Measurements from ENCODE around the gene GPBAR1.

GPBAR1 gene

GRCh38 chr2:218253232-218253625, 7.6 kb upstream of the GPBAR1 start:
- no peak overlapping the region for H3K4me3 ChIP-seq (ENCODE audit: low read depth, low read length)
- no peak for DNase-seq (ENCODE audit: low read depth)
- TF ChIP-seq, protein P1, sequence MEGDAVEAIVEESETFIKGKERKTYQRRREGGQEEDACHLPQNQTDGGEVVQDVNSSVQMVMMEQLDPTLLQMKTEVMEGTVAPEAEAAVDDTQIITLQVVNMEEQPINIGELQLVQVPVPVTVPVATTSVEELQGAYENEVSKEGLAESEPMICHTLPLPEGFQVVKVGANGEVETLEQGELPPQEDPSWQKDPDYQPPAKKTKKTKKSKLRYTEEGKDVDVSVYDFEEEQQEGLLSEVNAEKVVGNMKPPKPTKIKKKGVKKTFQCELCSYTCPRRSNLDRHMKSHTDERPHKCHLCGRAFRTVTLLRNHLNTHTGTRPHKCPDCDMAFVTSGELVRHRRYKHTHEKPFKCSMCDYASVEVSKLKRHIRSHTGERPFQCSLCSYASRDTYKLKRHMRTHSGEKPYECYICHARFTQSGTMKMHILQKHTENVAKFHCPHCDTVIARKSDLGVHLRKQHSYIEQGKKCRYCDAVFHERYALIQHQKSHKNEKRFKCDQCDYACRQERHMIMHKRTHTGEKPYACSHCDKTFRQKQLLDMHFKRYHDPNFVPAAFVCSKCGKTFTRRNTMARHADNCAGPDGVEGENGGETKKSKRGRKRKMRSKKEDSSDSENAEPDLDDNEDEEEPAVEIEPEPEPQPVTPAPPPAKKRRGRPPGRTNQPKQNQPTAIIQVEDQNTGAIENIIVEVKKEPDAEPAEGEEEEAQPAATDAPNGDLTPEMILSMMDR (IDR thresholded peaks at IDR 0.05; ENCODE audit: insufficient read depth, low read depth, low read length, missing control alignments) = no peak

- TF ChIP-seq, protein P1 (IDR thresholded peaks at IDR 0.05; ENCODE audit: insufficient read depth, low read depth, low read length, missing control alignments) = no peak
- H3K4me3 ChIP-seq (ENCODE audit: low read depth, low read length) = no peak overlapping the region
- no peak for DNase-seq (ENCODE audit: low read depth)
These were observed 5.4 kb upstream of the GPBAR1 start for GRCh38 chr2:218255446-218255845.

GRCh38 chr2:218256612-218257350, 4.0 kb upstream of the GPBAR1 start:
- TF ChIP-seq, protein P1 (IDR thresholded peaks at IDR 0.05; ENCODE audit: insufficient read depth, low read depth, low read length, missing control alignments) = no peak
- DNase-seq (ENCODE audit: low read depth) = no peak
- H3K4me3 ChIP-seq (ENCODE audit: low read depth, low read length) = no peak overlapping the region

- peak; percentile 86 for DNase-seq (ENCODE audit: low read depth)
- TF ChIP-seq, protein P1 (IDR thresholded peaks at IDR 0.05; ENCODE audit: insufficient read depth, low read depth, low read length, missing control alignments) = peak; percentile 74
- H3K4me3 ChIP-seq (ENCODE audit: low read depth, low read length) = no peak overlapping the region
These were observed 3.3 kb upstream of the GPBAR1 start for GRCh38 chr2:218257390-218257981.

GRCh38 chr2:218259099-218259961, 1.5 kb upstream of the GPBAR1 start:
- TF ChIP-seq, protein P1 (IDR thresholded peaks at IDR 0.05; ENCODE audit: insufficient read depth, low read depth, low read length, missing control alignments) = no peak
- H3K4me3 ChIP-seq (ENCODE audit: low read depth, low read length) = no peak overlapping the region
- DNase-seq (ENCODE audit: low read depth) = no peak

- TF ChIP-seq, protein P1 (IDR thresholded peaks at IDR 0.05; ENCODE audit: insufficient read depth, low read depth, low read length, missing control alignments) = no peak
- DNase-seq (ENCODE audit: low read depth) = no peak
- H3K4me3 ChIP-seq (ENCODE audit: low read depth, low read length) = no peak overlapping the region
These were observed 649 bp upstream of the GPBAR1 start for GRCh38 chr2:218260166-218260565.

Data from GM12865 (cell line).